SK-N-SH treated with all-trans-retinoic acid at 6 μM for 48 hours (cell line): ENCODE data around the gene HMCN2.

ENCODE experiments used
- ARNTL ChIP-seq: fragments of 450-650 bp; formaldehyde crosslinking; IDR thresholded peaks from 2 replicates; pipeline ENCODE4 v1.5.0; 2020; ENCODE audit warnings: low read depth, mild to moderate bottlenecking, moderate library complexity, borderline replicate concordance
- CREB5 ChIP-seq: fragments of 250-450 bp; sonication (Bioruptor Pico); IDR thresholded peaks from 2 replicates; pipeline ENCODE4 v1.5.1; 2020; ENCODE audit warnings: low read depth, mild to moderate bottlenecking, moderate library complexity
- ESRRG ChIP-seq: fragments of 250-450 bp; sonication (Bioruptor Pico); IDR thresholded peaks from 2 replicates; pipeline ENCODE4 v1.6.1; 2021; ENCODE audit warnings: mild to moderate bottlenecking
- GLIS3 ChIP-seq: fragments of 250-450 bp; sonication (Bioruptor Pico); IDR thresholded peaks from 2 replicates; pipeline ENCODE4 v1.5.0; 2020; ENCODE audit warnings: mild to moderate bottlenecking, moderate library complexity
- PATZ1 ChIP-seq: fragments of 250-450 bp; sonication (Bioruptor Pico); IDR thresholded peaks from 2 replicates; pipeline ENCODE4 v1.8.0; 2020; ENCODE audit warnings: mild to moderate bottlenecking, moderate library complexity, borderline replicate concordance
- POU6F1 ChIP-seq: fragments of 250-450 bp; sonication (Bioruptor Pico); IDR thresholded peaks from 2 replicates; pipeline ENCODE4 v1.8.0; 2021; ENCODE audit warnings: low read depth, mild to moderate bottlenecking, moderate library complexity, borderline replicate concordance
- PPARA ChIP-seq: fragments of 250-450 bp; sonication (Bioruptor Pico); IDR thresholded peaks from 2 replicates; pipeline ENCODE4 v1.5.0; 2020; ENCODE audit warnings: mild to moderate bottlenecking, borderline replicate concordance
- RARB ChIP-seq: fragments of 250-450 bp; sonication (Bioruptor Pico); IDR thresholded peaks from 2 replicates; pipeline ENCODE4 v1.8.0; 2021; ENCODE audit warnings: mild to moderate bottlenecking, moderate library complexity
- TCF4 ChIP-seq: fragments of 250-450 bp; sonication (Bioruptor Pico); IDR thresholded peaks from 2 replicates; pipeline ENCODE4 v1.8.0; 2021; ENCODE audit warnings: mild to moderate bottlenecking, moderate library complexity, borderline replicate concordance
- TSHZ2 ChIP-seq: fragments of 250-450 bp; sonication (Bioruptor Pico); IDR thresholded peaks from 2 replicates; pipeline ENCODE4 v1.5.0; 2020; ENCODE audit warnings: mild to moderate bottlenecking, moderate library complexity
- ZC3H10 ChIP-seq: fragments of 250-450 bp; sonication (Bioruptor Pico); IDR thresholded peaks from 2 replicates; pipeline ENCODE4 v1.5.1; 2021; ENCODE audit warnings: mild to moderate bottlenecking, moderate library complexity
- ZFP3 ChIP-seq: fragments of 250-450 bp; sonication (Bioruptor Pico); IDR thresholded peaks from 2 replicates; pipeline ENCODE4 v1.5.0; 2020; ENCODE audit warnings: mild to moderate bottlenecking, moderate library complexity
- ZFP30 ChIP-seq: fragments of 450-650 bp; formaldehyde crosslinking; IDR thresholded peaks from 2 replicates; pipeline ENCODE4 v1.5.0; 2022; ENCODE audit warnings: mild to moderate bottlenecking, moderate library complexity
- ZNF8 ChIP-seq: fragments of 450-650 bp; formaldehyde crosslinking; IDR thresholded peaks from 2 replicates; pipeline ENCODE4 v1.5.0; 2020; ENCODE audit warnings: mild to moderate bottlenecking, moderate library complexity

- no peak for TF ChIP-seq RARB
- no peak for TF ChIP-seq ZC3H10 (CRISPR knock-in tag)
- no peak for TF ChIP-seq POU6F1
- TF ChIP-seq PATZ1 (CRISPR knock-in tag): no peak
- TF ChIP-seq CREB5 (CRISPR knock-in tag): no peak
- no peak for TF ChIP-seq GLIS3 (CRISPR knock-in tag)
- no peak for TF ChIP-seq ZFP30 (CRISPR knock-in tag)
- TF ChIP-seq ZNF8 (CRISPR knock-in tag): no peak
- TF ChIP-seq TCF4 (CRISPR knock-in tag): no peak
- no peak for TF ChIP-seq ESRRG
- no peak for TF ChIP-seq TSHZ2 (CRISPR knock-in tag)
- no peak for TF ChIP-seq ZFP3
- no peak for TF ChIP-seq ARNTL (CRISPR knock-in tag)
- TF ChIP-seq PPARA: no peak
Measured at GRCh38 chr9:130222833-130223232, 42.7 kb upstream of the HMCN2 start.
